Right ventricle myocardium inferior (tissue), 1 donor: ENCODE measurements around the gene LCE3A. TPM values are rescaled to one million over a fixed set of nuclear protein-coding genes. Genes with fewer than 3 reads are reported as not detected.
"Not testable (repeated sequence)": the region's sequence is repeated elsewhere in the genome, so short reads cannot be mapped to it uniquely, and the experiment has no call there.

Experiments
- ATAC-seq: fragments of 200-7000 bp; cut with Tn5 transposase; one replicate; pipeline ENCODE4 v1.9.1; 2020; ENCODE audit warnings: mild to moderate bottlenecking, moderate library complexity
- DNase-seq: peaks from one replicate; pipeline ENCODE4 v3.0.0; 2021; ENCODE audit errors: missing footprints
- intact Hi-C: fragments of 100-400 bp; cut with DNase I; formaldehyde crosslinking; loops from one replicate; pipeline ENCODE4 v1.11.0; 2022
- long read RNA-seq: library from polyadenylated mRNA; unstranded; transcript quantifications from one replicate; pipeline ENCODE4 v2.0.0, GENCODE V29; 2021
- total RNA-seq: library from RNA; stranded (reverse); fragmentation: NEBNext Ultra II Directional; extraction: Animal tissue kit (Norgen Biotek cat#: 25700); gene quantifications from one replicate; pipeline ENCODE4 v1.2.1, GENCODE V29; 2021
- donor health status: DM: no; HTN: yes; CAD: no; lungs with severe emphysema.

Gene LCE3A, protein sequence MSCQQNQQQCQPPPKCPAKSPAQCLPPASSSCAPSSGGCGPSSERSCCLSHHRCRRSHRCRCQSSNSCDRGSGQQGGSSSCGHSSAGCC
- not detected for total RNA-seq
- long read RNA-seq, result 0 reads

DNA sequence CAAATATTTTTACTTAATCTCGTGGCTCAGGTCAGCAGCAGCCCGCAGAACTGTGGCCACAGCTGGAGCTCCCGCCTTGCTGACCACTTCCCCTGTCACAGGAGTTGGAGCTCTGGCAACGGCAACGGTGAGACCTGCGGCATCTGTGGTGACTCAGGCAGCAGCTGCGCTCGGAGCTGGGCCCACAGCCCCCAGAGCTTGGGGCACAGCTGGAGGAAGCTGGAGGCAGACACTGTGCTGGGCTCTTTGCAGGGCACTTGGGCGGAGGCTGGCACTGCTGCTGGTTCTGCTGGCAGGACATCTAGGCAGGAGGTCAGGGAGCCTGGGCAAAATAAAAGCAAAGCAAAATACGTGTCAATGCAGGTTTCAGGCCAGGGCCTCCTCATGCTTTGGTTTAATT, at the start of gene LCE3A:
LCE3A (minus strand) TSS at position 301 of the 400 bp plus-strand sequence; CDS start at position 301, 0 bp downstream.
- intact Hi-C loops, result no loop called here
- ATAC-seq (no peak), DNase-seq (no peak)

DNA sequence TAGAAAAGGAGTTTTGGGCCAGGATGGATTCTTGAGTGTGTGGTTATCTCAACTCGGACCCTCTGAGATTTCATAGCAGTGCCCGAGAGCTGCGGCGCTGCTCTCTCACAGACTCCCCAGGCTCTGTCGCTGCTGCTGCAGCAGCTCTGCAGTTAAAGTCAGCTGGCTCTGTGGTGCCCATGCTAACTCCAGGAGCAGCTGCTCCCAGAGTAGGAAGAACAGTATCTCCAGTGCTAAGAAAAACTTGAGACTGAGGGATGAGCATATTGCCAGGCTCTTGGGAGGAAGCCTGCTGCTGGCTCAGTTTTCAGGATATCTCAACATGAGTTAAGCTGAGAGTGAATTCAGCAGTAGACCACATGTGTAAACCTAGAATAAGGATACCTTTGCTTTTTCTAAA, 44.7 kb upstream of the LCE3A start:
- DNase-seq, result no peak
- intact Hi-C loops, result no loop called here

DNA sequence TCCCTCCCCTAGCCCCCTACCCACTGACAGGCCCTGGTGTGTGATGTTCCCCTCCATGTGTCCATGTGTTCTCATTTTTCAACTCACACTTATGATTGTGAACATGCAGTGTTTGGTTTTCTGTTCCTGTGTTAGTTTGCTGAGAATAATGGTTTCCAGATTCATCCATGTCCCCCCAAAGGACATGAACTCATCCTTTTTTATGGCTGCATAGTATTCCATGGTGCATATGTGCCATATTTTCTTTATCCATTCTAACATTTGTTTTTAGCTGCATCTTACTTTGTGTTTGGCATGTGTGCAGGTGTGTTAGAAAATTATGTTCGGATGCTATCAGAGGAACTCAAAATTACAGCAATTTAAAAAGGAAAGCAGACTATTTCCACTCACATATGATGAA, 43.3 kb upstream of the LCE3A start:
- intact Hi-C loops, DNase-seq, ATAC-seq: not testable (repeated sequence)

More for the DNA sequence above, 44.7 kb upstream of the LCE3A start:
- no peak for ATAC-seq

DNA sequence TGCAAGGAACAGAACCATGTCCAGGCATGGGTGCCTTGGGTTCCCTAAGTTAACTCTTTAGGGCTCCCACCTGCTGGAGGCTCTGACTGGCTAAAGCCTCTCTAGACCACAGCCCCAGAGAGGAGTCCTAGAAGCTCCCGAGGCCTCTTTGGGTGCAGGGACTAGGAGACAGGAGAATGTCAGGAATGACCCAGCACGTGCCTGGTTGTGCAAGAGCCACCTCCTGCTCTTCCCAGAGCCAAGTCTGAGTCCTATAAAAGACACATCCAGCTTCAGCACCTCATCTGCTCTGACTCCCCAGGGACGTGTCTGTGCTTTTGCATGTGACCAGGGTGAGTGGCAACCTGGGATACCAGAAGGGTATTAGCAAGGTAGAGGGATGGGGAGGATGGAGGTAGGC, 40.2 kb upstream of the LCE3A start, which contains the start of gene LCE2D:
LCE2D (plus strand) TSS at position 283 of the 400 bp plus-strand sequence. CDS start 726 bp downstream, outside the sequence.
- intact Hi-C loops, result no loop called here
- ATAC-seq (no peak), DNase-seq (no peak)

DNA sequence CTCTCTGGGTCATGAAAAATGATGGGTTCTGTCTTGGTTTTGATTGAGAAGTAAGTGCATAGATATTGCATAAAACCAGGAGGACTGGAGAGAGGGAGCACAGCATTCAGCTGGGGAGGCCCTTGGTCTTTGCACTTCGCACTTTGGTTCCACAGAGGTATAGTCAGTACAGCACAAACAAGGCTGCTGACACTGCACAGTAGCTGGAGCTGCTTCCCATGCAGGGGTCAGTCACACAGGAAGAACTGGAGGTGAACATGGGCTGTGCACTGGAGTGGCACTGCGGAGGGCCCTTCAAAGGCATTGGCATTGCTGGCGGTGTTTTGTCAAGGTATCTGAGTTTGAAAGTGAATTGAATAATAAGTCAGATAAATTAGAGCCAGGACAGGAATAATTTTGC, 35.7 kb upstream of the LCE3A start:
- ATAC-seq, result no peak
- intact Hi-C loops, result no loop called here
- DNase-seq, result no peak

DNA sequence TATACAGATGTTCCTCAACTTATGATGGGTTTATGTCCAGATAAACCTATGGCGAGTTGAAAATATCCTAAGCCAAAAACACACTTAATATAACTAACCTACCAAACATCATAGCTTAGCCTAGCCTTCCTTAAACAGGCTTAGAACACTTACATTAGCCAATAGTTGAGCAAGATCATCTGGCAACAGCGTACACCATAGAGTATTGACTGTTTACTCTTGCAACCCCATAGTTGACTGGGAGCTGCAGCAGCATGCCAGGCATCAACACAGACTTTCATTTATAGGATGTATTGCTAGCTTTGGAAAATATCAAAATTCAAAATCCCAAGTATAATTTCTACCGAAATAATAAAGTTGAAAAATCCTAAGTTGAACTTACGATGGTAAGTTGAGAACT, 34.8 kb upstream of the LCE3A start:
- DNase-seq (no peak), ATAC-seq (no peak)
- intact Hi-C loops, result no loop called here

DNA sequence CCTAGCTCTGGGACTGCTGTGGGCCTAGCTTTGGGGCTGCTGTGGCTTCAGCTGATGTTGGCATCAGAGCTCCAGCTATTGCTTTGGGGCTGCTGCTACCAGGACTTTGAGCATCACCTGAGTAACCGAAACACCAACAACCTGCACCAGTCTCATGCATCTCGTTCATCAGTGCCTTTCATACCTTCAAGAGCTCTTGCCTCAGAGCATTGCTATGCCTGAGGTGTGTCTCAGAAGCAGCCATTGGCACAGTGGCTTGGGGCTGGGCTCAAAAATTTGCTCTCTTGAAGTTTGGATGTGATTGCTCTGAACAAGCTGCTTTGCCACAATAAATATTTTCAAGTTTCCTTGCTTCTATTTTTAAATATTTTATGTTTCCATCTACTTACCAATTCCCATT, 33.6 kb upstream of the LCE3A start:
- ATAC-seq, result no peak
- no peak for DNase-seq
- intact Hi-C loops, result no loop called here

DNA sequence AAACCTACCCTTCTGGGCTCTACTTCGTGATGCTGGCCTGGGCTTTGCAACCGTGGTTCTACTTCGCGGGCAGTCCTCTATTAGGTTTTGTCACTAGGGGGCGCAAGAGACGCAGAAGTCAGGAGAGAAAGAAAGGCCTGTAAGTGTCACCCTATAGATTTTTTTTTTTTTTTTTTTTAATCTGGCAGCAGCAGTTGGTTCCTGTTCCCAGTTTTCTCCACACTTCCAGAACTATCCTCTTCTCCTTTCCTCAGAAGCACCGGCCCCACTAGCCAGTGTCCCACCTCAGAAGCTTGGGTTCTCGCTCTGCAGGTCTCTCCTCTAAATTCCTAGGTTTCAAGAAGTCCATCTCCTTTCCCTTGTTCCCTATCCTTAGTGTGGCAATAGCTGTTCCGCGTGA, 31.2 kb upstream of the LCE3A start:
- DNase-seq (no peak), ATAC-seq (no peak)
- intact Hi-C loops, result no loop called here

DNA sequence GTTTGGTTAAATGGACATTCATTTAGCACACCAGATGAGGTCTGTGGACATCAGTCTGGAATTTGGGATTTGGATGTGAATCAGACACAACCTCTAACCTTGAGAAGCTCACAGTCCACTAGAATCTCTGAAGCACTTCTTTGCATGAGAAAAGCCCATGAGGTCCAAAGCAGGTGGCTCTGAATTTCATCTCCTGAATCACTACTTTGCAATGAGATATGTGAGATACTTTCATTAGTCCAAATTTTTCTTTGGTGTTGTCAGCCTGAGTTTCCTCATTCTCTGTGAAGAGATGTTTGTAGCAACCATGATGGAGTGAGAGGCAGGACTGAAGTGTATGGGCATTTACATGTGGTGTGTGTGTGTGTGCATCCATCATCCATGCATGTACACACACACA, 23.8 kb upstream of the LCE3A start:
- intact Hi-C loops, result no loop called here
- no peak for DNase-seq
- ATAC-seq, result no peak

DNA sequence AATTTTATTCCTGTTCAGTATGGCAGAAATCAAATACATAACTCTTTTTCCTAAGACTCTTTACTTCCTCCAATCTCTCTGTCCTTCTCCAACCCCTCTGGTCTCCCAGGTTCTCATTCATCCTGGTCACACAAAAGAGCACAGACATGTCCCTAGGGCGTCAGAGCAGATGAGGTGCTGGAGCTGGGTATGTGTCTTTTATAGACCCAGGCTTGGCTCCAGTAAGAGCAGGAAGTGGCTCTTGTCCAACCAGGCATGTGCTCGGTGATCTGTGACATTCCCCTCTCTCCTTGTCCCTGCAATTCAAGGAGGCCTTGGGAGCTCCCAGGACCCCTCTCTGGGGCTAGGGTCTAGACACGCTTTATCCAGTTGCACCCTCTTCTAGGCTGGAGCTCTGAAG, 22.2 kb upstream of the LCE3A start:
- ATAC-seq (no peak), DNase-seq (no peak)
- intact Hi-C loops, result no loop called here

DNA sequence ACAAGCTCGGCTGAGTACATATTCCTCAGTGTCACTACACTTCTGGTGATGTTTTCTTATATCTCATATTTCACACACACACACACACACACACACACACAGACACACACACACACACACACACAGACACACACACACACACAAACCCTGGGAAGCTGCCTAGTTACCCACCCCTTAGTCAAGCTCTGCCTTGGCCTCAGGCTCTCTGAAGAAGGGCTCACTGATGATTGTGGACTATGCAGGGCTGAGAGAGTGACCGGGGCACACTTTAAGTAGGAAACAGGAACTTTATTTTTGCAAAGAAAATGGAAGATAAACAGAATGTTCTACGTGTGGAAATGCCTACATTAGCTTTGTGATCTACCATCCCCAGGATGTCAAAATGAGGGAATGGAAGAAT, 21.0 kb upstream of the LCE3A start:
- intact Hi-C loops, result no loop called here
- ATAC-seq (no peak), DNase-seq (no peak)

DNA sequence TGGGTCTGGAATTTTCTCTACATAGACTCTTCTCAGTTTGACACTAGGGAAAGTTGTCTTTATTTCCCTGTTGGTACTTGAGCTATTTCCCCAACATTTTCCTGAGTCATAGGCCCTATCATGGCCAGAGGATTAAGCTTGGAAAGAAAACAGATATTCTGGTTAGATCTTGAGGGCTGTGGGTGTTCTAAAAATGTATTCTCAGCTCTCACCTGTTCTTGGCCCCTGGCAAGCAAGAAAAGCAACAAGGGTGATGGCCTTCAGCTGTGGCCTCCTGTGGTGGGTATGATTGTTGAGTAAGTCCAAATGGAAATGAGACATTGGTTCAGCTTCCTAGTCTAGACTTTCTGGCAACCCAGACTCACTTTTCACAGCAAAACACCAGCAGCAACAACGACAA, 17.4 kb upstream of the LCE3A start:
- intact Hi-C loops, result no loop called here
- no peak for ATAC-seq
- DNase-seq, result no peak

DNA sequence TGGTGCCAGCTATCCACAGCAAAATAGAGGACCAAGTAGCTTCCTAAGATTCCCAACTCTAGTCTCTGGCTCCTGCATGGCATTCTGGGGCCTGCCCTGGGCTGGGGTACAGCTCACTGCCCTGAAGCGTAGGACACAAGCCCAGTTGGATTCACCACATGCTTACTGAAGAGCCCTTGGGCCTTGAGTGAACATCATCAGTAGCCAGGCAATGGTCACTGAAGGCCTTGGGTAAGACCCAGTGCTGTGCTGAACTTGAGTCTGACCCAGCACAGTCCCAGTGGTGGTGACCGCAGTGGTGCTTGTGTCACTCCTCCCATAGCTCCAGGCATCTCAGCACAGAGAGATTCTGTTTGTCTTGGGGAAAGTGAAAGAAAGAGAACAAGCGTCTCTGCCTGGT, 7.7 kb upstream of the LCE3A start:
- ATAC-seq (no peak), DNase-seq (no peak)
- intact Hi-C loops, result no loop called here

DNA sequence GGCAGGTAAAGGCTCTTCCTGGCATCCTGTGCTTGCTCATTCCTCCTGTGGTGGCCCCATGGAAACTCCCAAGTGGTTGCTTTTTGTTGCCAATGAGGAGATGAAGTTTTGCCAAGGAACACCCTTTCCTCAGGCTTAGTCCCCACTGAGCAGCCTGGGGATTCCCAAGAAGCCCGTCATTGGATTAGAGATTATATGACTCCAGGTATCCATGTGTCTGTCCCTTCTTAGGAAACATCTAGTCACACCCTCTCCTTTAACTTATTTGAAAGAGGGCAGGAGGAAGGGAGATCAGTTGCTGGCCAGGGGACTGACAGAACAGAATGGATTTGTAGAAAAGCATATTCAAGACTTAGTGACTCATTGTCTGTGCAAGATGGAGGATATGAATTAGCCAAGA, 3.8 kb upstream of the LCE3A start:
- ATAC-seq (no peak), DNase-seq (no peak)
- intact Hi-C loops, result no loop called here

DNA sequence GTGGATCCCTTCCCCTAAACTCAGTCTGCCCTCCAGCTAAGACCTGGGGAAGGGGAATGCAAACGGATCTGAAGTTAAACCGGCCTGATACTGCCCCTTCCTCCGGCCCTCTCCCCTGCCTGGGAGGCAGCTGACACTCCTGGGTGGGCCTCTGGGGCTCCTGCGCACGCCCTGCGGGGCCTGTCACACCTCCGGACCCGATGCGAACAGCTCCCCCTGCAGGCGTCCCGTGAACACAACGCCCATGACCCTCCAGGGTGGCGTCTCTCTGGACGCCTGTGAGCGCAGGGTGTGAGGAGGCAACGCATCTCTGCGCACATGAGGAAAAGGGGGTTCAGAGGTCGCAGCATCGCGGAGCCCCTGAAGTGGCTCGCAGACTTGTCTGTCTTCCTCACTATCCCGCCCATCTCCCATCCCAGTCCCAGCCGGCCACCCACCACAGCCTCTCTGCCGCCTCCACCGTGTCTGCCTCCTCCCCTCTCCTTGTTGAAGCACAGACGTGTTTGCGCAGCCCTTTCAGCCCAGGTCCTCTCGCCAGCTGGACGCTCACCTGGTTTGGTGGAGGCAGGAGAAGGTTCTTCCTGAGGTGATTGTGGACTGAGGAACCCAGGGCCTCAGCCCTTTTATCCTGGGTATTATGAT, 421 bp upstream of the LCE3A start:
- DNase-seq, result no peak
- intact Hi-C loops, result no loop called here
- no peak for ATAC-seq

DNA sequence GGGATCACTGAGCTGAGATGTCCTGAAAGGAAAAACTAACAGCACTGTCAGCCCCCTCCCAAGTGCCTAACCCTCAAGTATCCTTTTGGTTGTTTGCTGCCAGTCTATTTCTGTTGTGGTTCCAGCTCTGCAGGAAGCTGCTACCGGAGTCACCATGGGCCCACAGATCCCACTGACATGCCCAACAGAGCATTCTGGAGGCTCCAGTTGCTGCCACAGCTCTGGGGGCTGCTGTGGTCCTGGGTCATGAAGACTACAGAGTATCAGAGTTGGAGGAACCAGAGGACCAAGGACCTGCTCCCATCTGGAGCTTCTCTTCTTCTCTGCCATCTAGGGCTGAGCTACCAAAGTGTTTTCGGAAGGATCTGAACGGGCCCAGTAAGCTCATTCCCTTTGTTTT, 910 bp downstream of the LCE3A start:
- no peak for DNase-seq
- intact Hi-C loops, result no loop called here
- ATAC-seq, result no peak

DNA sequence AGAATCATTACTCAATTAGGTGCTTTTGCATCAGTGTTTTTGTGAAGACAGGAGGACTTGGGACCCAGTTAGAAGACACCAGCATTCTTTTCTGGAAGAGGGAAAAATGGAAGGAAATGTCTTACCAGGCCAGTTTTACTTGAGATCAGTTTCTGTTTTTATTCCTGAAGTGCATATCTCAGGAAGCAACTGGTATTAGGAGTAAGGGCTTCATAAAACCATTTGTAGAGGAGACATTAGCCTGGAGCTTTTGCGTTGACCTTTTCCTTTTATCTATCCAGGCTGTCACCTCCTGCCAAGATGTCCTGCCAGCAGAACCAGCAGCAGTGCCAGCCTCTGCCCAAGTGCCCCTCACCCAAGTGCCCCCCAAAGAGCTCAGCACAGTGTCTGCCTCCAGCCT, 9.4 kb downstream of the LCE3A start, which contains the start of gene LCE3B:
LCE3B (plus strand) TSS at position 301 of the 400 bp plus-strand sequence; CDS start at position 301, 0 bp downstream.
- intact Hi-C loops, result no loop called here
- DNase-seq (no peak), ATAC-seq (no peak)

DNA sequence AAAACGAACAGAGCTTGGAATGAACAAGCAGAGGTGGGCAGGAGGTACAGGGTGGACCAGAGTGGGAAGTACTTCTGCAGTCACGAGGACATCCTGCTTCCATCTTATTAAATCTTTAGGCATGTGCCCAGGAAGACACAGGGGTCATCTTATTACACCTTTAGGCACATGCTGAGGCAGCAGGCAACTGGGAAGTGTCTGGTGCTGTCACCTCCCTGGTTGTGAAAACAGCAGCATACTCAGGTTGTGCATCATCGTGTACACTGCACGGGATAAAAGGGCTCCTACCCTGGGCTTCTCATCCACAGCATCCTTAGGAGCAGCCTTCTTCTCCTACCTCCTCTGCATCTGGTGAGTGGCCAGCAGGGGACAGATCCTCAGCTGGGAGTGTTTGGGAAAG, 23.0 kb downstream of the LCE3A start, which contains the start of gene LCE3C:
LCE3C (plus strand) TSS at position 301 of the 400 bp plus-strand sequence. CDS start 498 bp downstream, outside the sequence.
- intact Hi-C loops, result no loop called here
- ATAC-seq (no peak), DNase-seq (no peak)

DNA sequence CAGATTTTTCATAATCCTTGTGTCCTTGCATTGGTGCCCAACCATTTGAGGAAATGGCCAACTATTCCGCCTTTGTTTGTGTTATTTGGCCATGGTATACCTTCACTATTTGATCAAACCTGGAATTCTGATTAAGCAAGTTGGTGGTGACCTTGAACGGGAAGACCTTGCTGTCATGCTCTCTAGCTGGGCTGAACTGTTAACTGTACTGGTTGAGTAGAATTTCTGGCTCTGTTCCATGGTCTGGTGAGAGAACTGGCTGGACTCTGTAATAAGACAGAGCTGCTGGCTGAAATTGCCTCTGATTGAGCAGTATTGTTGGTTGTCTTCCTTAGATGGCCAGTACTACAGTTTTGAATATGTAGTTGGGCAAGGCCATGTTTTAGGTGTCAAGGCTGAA, 25.9 kb downstream of the LCE3A start:
- ATAC-seq, result no peak
- no peak for DNase-seq
- intact Hi-C loops, result no loop called here

DNA sequence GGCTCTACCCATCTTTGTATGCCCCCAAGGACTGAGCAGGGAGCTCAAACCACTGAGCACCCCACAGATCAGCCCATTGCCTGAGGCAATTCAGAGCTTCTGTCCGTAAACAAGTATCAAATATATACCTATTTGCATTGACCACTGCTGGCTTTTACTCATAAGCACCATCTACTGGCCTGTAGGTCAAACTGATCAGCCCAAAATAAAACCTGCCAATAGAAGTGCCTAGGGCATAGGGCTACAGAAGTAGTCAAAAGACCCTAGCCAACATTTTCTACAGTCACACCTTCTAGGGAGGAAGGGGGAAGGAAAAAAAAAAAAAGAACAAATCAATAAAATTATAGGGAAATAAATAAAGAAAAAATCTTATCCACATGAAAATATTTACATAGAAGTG, 37.3 kb downstream of the LCE3A start:
- intact Hi-C loops, result no loop called here
- DNase-seq (no peak), ATAC-seq (no peak)

DNA sequence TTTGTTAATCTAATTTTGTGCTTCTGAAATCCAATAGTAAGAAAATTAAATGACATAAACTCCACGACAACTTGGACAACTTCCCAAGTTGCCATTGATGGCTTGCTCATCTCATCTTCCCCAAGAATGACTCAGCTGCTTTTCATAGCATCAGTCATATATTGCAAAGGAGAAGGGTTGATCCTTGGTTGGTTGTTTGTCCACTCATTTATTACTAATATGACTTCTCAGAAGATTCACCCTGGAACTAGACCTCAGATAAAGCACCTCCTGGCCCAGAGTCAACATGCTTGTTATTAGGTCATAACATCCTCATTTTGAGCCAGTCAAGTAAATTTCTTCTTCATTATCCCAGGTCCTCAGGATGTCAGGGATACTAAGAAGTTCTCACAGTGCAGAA, 40.3 kb downstream of the LCE3A start:
- no peak for ATAC-seq
- no peak for DNase-seq
- intact Hi-C loops, result no loop called here
